Suprapubic skin (tissue), 4 donors: ENCODE results near the gene ZBED1. TPM values are rescaled to one million over a fixed set of nuclear protein-coding genes. Genes with fewer than 3 reads are reported as not detected.
"Not testable (repeated sequence)": the region's sequence is repeated elsewhere in the genome, so short reads cannot be mapped to it uniquely, and the experiment has no call there.

ENCODE experiments used
- DNase-seq, 2 donors: peaks; one replicate each; pipeline ENCODE4 v3.0.0-alpha.2; 2019; ENCODE audit warnings: low spot score in 2 of 2
- H3K27ac ChIP-seq: fragments of 200-600 bp; sonication (generic); one replicate; pipeline ENCODE4 v1.5.1; 2019
- H3K27me3 ChIP-seq: fragments of 200-600 bp; sonication (generic); one replicate; pipeline ENCODE4 v1.5.1; 2019
- H3K36me3 ChIP-seq: fragments of 200-600 bp; sonication (generic); one replicate; pipeline ENCODE4 v1.5.1; 2019
- H3K4me1 ChIP-seq: fragments of 200-600 bp; sonication (generic); one replicate; pipeline ENCODE4 v1.5.1; 2019
- H3K4me3 ChIP-seq: fragments of 200-600 bp; sonication (generic); one replicate; pipeline ENCODE4 v1.5.1; 2019; ENCODE audit warnings: mild to moderate bottlenecking
- H3K9me3 ChIP-seq: fragments of 200-600 bp; sonication (generic); one replicate; pipeline ENCODE4 v1.5.1; 2019
- EP300 ChIP-seq: sonication (generic); formaldehyde crosslinking; IDR thresholded peaks from one replicate; pipeline ENCODE4 v1.6.1; 2017; ENCODE audit warnings: antibody characterized with exemption
- POLR2A ChIP-seq, 2 donors: fragments of 450-650 bp; IDR thresholded peaks; one replicate each; pipeline ENCODE4 v1.6.1; 2017; ENCODE audit warnings: antibody characterized with exemption in 2 of 2, mild to moderate bottlenecking in 2 of 2, moderate library complexity in 2 of 2
- POLR2AphosphoS5 ChIP-seq, 3 donors: sonication (generic); formaldehyde crosslinking; IDR thresholded peaks; one replicate each; pipeline ENCODE4 v1.6.1; 2017; ENCODE audit warnings: antibody characterized with exemption in 3 of 3
- WGBS: methylation state at CpG from one replicate; pipeline ENCODE4 v1.1.5; 2018; 5-methylcytosine and 5-hydroxymethylcytosine counted together
- total RNA-seq, 4 donors: library from RNA; depleted of rRNA; stranded (reverse); fragments of >200 nt; gene quantifications; one replicate each; pipeline ENCODE4 v1.1.0, GENCODE V29; 2016
- TF ChIP-seq, protein P1 (sequence below), 2 donors: fragments of 200-600 bp in 1 of 2; fragments of 450-650 bp in 1 of 2; sonication (generic) in 1 of 2; IDR thresholded peaks; one replicate each; pipeline ENCODE4 v1.5.1; 2016 to 2019; ENCODE audit warnings: antibody characterized with exemption in 2 of 2, mild to moderate bottlenecking in 1 of 2, moderate library complexity in 1 of 2

Gene ZBED1
- total RNA-seq, 4 donors from 2014 or later, result 41.5 to 67.3 (median 55.1) TPM

GRCh38 chrX:2526390-2526789 lies 25.6 kb upstream of the ZBED1 start:
- no peak for TF ChIP-seq POLR2AphosphoS5 (IDR thresholded peaks at IDR 0.05)
- TF ChIP-seq EP300, result no peak
- TF ChIP-seq POLR2A (IDR thresholded peaks at IDR 0.05), result no peak
- Histone ChIP-seq H3K4me1 (no peaks in the 10 kb centered on the region), H3K9me3 (no peaks in the 10 kb centered on the region), H3K36me3 (no peaks in the 10 kb centered on the region), H3K4me3 (no peak overlapping the region), H3K27me3 (no peaks in the 10 kb centered on the region), H3K27ac (no peak overlapping the region)
- DNase-seq, result no peak
- WGBS, result 90% methylated on average over 10 of the region's 10 CpGs

GRCh38 chrX:2523911-2524310 lies 23.1 kb upstream of the ZBED1 start:
- H3K9me3 ChIP-seq, result no peaks in the 10 kb centered on the region
- TF ChIP-seq EP300 (no peak), POLR2AphosphoS5 (IDR thresholded peaks at IDR 0.05) (no peak), POLR2A (IDR thresholded peaks at IDR 0.05) (no peak)
- TF ChIP-seq, protein P1, sequence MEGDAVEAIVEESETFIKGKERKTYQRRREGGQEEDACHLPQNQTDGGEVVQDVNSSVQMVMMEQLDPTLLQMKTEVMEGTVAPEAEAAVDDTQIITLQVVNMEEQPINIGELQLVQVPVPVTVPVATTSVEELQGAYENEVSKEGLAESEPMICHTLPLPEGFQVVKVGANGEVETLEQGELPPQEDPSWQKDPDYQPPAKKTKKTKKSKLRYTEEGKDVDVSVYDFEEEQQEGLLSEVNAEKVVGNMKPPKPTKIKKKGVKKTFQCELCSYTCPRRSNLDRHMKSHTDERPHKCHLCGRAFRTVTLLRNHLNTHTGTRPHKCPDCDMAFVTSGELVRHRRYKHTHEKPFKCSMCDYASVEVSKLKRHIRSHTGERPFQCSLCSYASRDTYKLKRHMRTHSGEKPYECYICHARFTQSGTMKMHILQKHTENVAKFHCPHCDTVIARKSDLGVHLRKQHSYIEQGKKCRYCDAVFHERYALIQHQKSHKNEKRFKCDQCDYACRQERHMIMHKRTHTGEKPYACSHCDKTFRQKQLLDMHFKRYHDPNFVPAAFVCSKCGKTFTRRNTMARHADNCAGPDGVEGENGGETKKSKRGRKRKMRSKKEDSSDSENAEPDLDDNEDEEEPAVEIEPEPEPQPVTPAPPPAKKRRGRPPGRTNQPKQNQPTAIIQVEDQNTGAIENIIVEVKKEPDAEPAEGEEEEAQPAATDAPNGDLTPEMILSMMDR (IDR thresholded peaks at IDR 0.05), result no peak
- H3K4me1 ChIP-seq, result no peaks in the 10 kb centered on the region
- no peak overlapping the region for H3K27ac ChIP-seq
- WGBS, result 65% methylated on average over 6 of the region's 6 CpGs
- DNase-seq, result no peak
- no peaks in the 10 kb centered on the region for H3K36me3 ChIP-seq
- H3K4me3 ChIP-seq, result no peak overlapping the region
- no peaks in the 10 kb centered on the region for H3K27me3 ChIP-seq

GRCh38 chrX:2521927-2522386 lies 21.2 kb upstream of the ZBED1 start:
- H3K27me3 ChIP-seq, result no peaks in the 10 kb centered on the region
- no peaks in the 10 kb centered on the region for H3K4me1 ChIP-seq
- H3K27ac ChIP-seq, result no peak overlapping the region
- TF ChIP-seq POLR2AphosphoS5 (IDR thresholded peaks at IDR 0.05), result no peak
- no peak for TF ChIP-seq EP300
- TF ChIP-seq POLR2A (IDR thresholded peaks at IDR 0.05), result no peak
- TF ChIP-seq, protein P1 (IDR thresholded peaks at IDR 0.05), result no peak
- DNase-seq, result no peak
- no peaks in the 10 kb centered on the region for H3K36me3 ChIP-seq
- no peaks in the 10 kb centered on the region for H3K9me3 ChIP-seq
- WGBS, result 79% methylated on average over 6 of the region's 6 CpGs
- no peak overlapping the region for H3K4me3 ChIP-seq

DNA sequence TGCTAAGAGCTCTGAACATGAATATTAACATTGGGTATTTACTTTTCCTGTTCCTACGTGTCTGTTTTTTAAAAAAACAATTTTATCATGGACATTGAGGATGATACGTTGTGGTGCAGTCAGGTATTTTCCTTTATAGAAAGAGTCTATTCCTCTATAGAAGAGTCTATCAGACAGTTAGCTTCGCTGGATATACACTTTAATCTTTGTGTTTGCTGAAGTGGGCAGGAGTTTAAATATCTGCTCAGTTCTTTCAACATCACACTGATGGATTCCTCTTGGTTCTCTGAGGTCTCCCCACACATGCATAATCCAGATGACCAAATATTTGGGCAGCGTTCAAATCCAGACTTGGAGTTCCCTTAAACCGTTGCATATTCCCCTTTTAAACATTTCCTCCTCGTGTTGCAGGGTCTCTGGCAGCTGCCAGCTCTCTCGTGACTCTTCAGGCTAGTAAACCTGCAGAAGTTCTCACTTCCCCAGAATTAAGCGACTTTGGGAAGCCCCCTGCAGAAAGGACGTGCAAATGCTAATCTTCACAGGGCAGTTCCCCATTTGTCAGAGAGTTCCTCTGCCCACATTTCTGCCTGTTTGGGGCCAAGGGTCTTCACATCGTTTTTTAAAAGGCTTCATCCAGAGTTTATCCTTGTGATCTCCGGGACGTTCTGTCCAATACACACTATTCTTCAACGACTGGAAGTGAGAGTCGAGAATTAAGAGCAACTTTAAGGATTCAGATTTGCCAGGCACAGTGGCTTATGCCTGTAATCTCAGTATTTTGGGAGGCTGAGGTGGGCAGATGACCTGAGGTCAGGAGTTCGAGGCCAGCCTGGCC lies 20.5 kb upstream of the ZBED1 start:
- DNase-seq, result no peak
- WGBS, result 58% methylated on average over 15 of the region's 15 CpGs

GRCh38 chrX:2520539-2520938 lies 19.8 kb upstream of the ZBED1 start:
- WGBS, result 95% methylated on average over 8 of the region's 8 CpGs
- Histone ChIP-seq H3K4me3 (no peak overlapping the region), H3K27ac (no peak overlapping the region), H3K27me3 (no peaks in the 10 kb centered on the region), H3K36me3 (no peaks in the 10 kb centered on the region), H3K9me3 (no peaks in the 10 kb centered on the region), H3K4me1 (no peaks in the 10 kb centered on the region)
- TF ChIP-seq POLR2AphosphoS5 (IDR thresholded peaks at IDR 0.05), result no peak
- TF ChIP-seq, protein P1 (IDR thresholded peaks at IDR 0.05), result no peak
- no peak for TF ChIP-seq POLR2A (IDR thresholded peaks at IDR 0.05)
- TF ChIP-seq EP300, result no peak
- no peak for DNase-seq

More for the DNA sequence above, 20.5 kb upstream of the ZBED1 start:
- Histone ChIP-seq H3K36me3 (no peaks in the 10 kb centered on the region), H3K27me3 (no peaks in the 10 kb centered on the region), H3K9me3 (no peaks in the 10 kb centered on the region), H3K27ac (no peak overlapping the region), H3K4me1 (no peaks in the 10 kb centered on the region), H3K4me3 (no peak overlapping the region)
- TF ChIP-seq, protein P1 (IDR thresholded peaks at IDR 0.05), result no peak
- TF ChIP-seq EP300, result no peak
- no peak for TF ChIP-seq POLR2A (IDR thresholded peaks at IDR 0.05)
- TF ChIP-seq POLR2AphosphoS5 (IDR thresholded peaks at IDR 0.05), result no peak

DNA sequence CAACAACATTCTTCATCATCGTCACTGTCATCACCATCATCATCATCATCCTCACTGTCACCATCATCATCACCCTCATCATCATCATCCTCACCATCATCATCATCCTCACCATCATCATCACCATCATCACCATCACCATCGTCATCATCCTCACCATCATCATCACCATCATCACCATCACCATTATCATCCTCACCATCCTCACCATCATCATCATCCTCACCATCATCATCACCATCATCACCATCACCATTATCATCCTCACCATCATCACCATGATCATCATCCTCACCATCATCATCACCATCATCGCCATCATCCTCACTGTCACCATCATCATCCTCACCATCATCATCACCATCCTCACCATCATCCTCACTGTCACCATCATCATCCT lies 18.9 kb upstream of the ZBED1 start:
- not testable (repeated sequence) for H3K27ac ChIP-seq, H3K36me3 ChIP-seq, H3K9me3 ChIP-seq, DNase-seq, H3K4me1 ChIP-seq, H3K4me3 ChIP-seq, H3K27me3 ChIP-seq
- 93% methylated on average over 3 of the region's 3 CpGs for WGBS
